ENCODE measurements around the gene AZIN2.
"Not testable (repeated sequence)": the region's sequence is repeated elsewhere in the genome, so short reads cannot be mapped to it uniquely, and the experiment has no call there.

AZIN2 gene

GRCh38 chr1:33094971-33095604 is 14.1 kb downstream of the AZIN2 start:
- no peak for DNase-seq (ENCODE audit: low read depth in 3 of 3)

- DNase-seq (ENCODE audit: low read depth in 3 of 3): no peak
Observed at GRCh38 chr1:33096363-33097005, 15.5 kb downstream of the AZIN2 start.

DNA sequence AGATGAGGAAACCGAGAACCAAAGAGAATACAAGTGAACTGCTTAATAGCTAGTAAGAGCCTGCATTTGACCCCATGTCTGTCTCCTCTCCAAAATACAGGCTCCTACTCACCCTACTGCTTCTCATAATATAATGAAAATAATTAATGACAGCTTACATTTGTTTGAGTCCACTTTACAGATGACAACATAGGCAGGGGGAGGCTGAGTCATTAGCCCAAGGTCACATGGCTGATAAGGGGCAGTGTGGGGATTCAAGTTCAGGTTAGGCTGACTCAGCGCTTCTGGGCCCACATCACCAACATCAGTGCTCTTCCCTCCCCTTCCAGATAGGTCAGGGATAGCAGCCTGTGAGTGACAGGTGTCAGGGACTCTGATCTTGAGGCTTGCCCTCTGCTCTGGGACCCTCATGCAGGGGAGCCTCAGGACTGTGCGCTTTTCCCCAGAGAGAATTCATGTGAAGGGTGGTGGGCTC is 16.2 kb downstream of the AZIN2 start:
- DNase-seq (ENCODE audit: low read depth in 3 of 3): no peak

GRCh38 chr1:33097762-33098161 is 16.8 kb downstream of the AZIN2 start:
- no peak for DNase-seq (ENCODE audit: low read depth in 3 of 3)

DNA sequence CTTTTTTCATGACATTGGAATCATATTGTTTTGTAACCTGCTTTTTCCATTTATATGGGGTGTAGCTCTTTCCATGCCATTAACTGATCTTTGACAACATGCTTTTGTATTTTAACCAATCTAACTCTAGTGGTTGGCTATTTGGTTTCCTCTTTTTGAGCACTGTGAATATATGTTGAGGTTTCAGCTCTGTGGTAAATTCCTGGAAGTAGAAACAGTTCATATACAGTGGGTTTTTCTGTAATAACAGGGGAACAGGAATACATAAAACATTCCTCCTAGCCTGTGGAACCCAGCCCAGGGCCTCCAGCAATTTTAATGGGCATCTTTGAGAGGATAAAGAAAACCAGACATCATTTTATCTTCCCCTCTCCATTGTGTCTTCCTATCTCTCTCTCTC is 17.4 kb downstream of the AZIN2 start:
- DNase-seq (ENCODE audit: low read depth in 3 of 3): no peak

- peak; percentile 38 to 68 (median 59) for DNase-seq (ENCODE audit: low read depth in 3 of 3)
Observed at GRCh38 chr1:33099290-33100118, 18.6 kb downstream of the AZIN2 start.

GRCh38 chr1:33100119-33100415 is 19.1 kb downstream of the AZIN2 start:
- not testable (repeated sequence) for DNase-seq (ENCODE audit: low read depth in 3 of 3)

DNA sequence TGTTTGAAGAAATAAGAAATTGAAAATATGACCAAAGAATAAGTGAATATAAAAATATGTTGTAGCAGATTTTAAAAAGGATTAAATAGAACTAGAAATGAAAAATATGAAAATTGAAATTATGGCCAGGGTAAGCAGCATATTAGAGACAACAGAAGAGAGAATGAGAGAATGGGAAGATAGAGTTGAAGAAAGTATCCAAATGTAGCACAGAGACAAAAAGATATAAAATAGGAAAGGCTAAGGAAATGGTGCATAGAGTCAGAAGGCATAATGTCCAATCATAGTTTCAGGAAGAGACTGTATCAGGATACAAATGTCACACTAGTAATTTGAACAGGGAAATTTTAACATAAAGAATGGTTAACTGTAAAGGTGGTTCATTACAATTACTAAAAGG is 29.5 kb downstream of the AZIN2 start:
- DNase-seq (ENCODE audit: low read depth in 3 of 3): no peak

DNA sequence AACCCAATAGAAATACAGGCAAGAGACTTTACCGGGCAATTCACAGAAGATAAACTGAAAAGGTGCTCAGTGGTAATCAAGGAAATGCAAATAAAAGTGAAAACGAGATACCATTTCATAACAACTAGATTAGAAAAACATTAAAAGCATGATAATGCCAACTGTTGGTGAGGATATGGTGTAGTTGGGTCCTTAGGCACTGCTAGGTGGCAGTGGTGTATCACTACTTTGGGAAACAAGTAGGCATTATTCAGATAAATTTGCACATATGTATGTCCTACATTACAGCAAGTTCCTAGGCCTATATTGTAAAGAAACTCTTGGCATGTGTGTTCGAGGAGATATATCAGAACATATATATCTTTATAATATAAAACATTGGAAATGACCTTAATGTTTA is 31.0 kb downstream of the AZIN2 start:
- no peak for DNase-seq (ENCODE audit: low read depth in 3 of 3)

- no peak for DNase-seq (ENCODE audit: low read depth in 3 of 3)
Observed at GRCh38 chr1:33117440-33118085, 36.6 kb downstream of the AZIN2 start.

GRCh38 chr1:33118274-33118673 is 37.3 kb downstream of the AZIN2 start:
- no peak for DNase-seq (ENCODE audit: low read depth in 3 of 3)

DNA sequence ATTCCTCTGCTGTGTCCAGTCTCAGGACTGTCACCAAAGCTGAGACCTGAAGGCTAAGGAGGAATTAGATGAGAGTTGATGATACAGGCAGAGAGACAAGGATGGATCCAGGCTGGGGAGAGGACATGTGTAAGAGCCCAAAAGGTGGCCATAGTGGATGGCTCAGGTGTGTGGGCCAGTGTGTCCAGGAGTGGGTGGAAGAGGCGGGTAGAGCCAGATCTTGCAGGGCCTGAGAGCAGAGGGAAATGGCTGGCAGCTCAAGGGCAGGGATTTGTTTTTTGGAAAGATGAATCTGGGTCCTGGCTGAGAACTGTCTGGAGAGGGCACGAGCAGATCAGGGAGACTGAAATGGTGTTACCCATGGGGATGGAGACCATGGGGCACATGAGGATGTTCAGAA is 38.1 kb downstream of the AZIN2 start:
- DNase-seq (ENCODE audit: low read depth in 3 of 3): no peak

DNA sequence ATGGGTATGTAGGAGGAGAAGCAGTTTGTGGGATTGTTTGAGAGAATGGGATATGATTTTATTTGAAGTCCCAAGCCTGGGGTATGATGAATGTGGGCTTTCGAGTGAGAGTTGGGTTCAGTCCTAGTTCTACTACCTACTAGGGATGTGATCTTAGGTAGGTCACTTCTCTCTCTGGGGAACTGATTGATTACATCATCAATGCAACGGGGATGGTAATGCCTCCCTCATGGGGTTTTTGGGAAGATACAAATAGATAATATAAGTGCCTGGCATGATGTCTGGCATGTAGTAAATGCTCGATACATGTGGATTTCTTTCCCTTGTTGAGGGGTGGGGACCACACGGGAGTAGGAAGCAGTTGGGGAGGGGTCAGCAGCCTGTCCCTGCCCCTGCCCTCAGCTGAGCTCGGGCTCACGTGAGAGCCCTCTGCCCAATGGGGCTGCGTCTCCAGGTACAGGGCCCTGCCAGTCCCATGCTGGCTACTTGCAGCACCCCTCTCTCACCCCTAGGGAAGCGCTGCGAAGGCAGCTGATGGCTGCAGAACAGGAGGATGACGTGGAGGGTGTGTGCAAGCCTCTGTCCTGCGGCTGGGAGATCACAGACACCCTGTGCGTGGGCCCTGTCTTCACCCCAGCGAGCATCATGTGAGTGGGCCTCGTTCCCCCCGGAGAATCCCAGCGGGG is 38.7 kb downstream of the AZIN2 start:
- DNase-seq (ENCODE audit: low read depth in 3 of 3): no peak

DNA sequence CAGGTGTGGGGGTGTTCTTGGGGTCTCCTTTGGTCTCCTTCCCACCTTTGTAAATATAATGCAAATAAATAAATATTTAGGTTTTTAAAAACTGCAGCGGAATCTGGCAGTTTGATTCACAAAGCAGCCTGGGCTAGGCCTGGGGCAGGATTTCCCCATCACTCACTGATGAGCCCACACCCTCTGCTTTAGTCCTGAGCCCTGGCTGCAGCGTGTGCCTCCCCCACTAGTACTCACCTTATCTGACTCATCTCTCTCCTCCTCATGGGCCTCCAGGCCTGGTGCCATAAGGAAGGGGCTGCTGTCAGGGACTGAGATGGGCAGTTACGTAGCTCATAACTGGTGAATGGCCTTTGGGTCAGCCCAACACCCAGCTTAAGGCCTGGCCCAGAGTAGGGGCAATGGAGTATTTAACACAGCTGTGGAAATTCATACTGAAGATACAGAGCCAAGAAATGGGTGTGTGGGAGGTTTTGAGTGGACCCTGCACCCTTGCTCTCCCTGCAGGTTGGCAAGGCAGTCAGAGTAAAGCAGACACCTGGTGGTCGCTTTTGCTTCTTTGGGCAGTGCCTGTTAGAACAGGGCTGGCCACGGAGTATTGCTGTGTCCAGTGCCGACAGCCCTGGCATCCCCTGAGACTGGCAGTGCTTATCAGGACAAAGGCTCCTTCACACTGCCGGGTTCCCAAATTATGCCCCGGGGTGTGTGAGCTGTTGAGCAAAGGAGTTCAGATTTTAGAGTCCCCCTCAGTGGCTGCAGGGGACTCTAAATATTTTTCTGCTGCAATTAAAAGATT is 39.7 kb downstream of the AZIN2 start:
- no peak for DNase-seq (ENCODE audit: low read depth in 3 of 3)

- DNase-seq (ENCODE audit: low read depth in 3 of 3): no peak
Observed at GRCh38 chr1:33121728-33122127, 40.8 kb downstream of the AZIN2 start.

DNA sequence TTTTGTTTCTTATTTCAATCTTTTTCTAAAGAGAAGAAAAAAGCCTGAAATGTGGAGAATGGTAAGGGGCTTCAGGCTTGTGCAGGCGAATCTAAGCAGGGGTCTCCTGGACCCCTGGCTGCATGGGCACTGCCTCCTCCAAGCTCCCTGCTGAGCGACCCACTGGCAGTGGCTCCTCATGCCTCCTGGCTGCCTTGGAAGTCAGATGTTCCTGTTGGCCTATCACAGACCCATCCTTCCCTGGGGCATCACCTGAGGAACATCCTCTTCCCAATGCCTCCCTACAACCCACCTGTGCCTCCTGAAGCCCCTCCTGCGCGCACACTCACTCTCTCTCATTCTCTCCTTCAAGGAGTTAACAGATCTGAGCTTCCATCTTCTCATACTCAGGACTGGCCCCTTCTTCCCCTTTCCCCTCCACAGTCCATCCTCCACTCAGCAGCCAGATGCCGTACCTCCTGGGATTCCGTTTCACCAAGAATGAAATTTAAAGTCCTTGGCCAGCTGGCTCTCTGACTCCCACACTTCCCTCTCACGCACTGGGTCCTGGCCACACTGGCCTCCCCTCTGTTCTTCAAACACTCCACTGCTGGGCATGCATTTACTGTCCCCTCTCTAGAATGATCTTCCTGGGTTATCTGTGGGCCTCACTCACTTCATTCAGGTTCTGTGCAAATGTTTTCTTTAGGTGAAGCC is 41.7 kb downstream of the AZIN2 start:
- no peak for DNase-seq (ENCODE audit: low read depth in 3 of 3)

DNA sequence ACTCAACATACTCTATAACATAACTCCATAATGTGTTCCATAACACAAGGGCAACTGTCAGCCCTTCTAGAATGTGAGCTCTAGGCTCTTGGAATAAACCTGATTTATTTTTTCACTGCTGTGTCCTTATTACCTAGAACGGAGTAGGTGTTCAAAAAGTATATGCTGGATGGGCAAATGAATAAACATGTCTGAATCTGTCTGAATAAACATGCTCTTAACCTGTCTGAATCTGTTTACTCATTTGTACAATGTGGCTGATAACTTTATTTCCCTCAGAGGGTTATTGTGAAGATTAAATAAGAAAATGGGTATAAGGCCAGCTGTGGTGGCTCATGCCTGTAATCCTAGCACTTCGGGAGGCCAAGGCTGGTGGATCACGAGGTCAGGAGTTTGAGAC is 42.3 kb downstream of the AZIN2 start:
- no peak for DNase-seq (ENCODE audit: low read depth in 3 of 3)

DNA sequence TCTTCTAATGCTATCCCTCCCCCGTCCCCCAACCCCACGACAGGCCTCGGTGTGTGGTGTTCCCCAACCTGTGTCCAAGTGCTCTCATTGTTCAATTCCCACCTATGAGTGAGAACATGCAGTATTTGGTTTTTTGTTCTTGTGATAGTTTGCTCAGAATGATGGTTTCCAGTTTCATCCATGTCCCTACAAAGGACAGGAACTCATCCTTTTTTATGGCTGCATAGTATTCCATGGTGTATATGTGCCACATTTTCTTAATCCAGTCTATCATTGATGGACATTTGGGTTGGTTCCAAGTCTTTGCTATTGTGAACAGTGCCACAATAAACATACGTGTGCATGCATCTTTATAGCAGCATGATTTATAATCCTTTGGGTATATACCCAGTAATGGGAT is 43.7 kb downstream of the AZIN2 start:
- not testable (repeated sequence) for DNase-seq (ENCODE audit: low read depth in 3 of 3)

DNA sequence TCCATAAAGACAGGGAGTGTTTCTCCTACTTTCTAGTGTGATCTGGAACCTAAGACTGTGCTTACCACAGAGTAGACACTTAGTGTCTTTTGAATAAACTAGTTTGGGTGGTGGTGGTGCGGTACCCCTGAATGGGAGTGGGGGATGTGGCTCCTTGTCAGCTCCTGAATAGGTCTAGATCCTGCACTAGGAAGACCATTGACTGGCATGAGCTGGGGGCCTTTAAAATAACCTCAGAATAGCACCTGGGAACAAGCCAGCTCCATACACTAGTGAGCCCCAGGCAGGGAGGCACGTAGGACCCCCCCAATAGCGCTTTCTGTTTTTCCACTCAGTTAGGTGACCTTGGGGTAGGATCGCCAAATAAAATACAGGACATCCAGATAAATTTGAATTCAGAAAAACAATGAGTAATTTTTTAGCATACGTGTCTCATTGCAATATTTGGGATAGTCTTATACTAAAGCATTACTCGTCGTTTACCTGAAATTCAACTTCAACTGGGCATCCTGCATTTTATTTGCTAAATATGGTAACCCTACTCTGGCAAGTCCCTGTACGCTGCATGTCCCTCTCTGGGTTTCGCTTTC is 45.6 kb downstream of the AZIN2 start:
- DNase-seq (ENCODE audit: low read depth in 3 of 3): no peak
